Esophagus squamous epithelium (tissue), 5 donors: ENCODE measurements around the gene CYSLTR2. TPM values are rescaled to one million over a fixed set of nuclear protein-coding genes. Genes with fewer than 3 reads are reported as not detected.
A peak's percentile ranks its signal among the peaks of the same experiment; 100 is the strongest.

Source experiments
- DNase-seq: peaks from one replicate; lab custom pipeline; 2025; lab: John Stamatoyannopoulos, UW
- H3K27ac ChIP-seq, 4 donors: fragments of 200-600 bp; sonication (generic); one replicate each; pipeline ENCODE4 v1.5.1; 2016 to 2019; ENCODE audit warnings: mild to moderate bottlenecking in 1 of 4
- H3K27me3 ChIP-seq, 4 donors: fragments of 200-600 bp; sonication (generic); 1 replicate in 3 of 4; 2 replicates in 1 of 4; pipeline versions ENCODE4 v1.5.1 to v1.6.0; 2017 to 2021; ENCODE audit warnings: antibody characterized with exemption in 1 of 4
- H3K36me3 ChIP-seq, 3 donors: fragments of 200-600 bp; sonication (generic); one replicate each; pipeline ENCODE4 v1.5.1; 2016 to 2019
- H3K4me1 ChIP-seq, 3 donors: fragments of 200-600 bp; sonication (generic); one replicate each; pipeline ENCODE4 v1.5.1; 2017 to 2019
- H3K4me3 ChIP-seq, 4 donors: fragments of 200-600 bp; sonication (generic); 1 replicate in 3 of 4; 2 replicates in 1 of 4; pipeline ENCODE4 v1.5.1; 2016 to 2019; ENCODE audit warnings: mild to moderate bottlenecking in 2 of 4, moderate library complexity in 1 of 4
- H3K9me3 ChIP-seq, 3 donors: fragments of 200-600 bp; sonication (generic); one replicate each; pipeline ENCODE4 v1.5.1; 2016 to 2019
- POLR2A ChIP-seq, 4 donors: fragments of 450-650 bp; IDR thresholded peaks; one replicate each; pipeline ENCODE4 v1.6.1; 2017; ENCODE audit warnings: antibody characterized with exemption in 4 of 4, mild to moderate bottlenecking in 4 of 4, moderate library complexity in 3 of 4
- WGBS, 2 donors: methylation state at CpG; one replicate each; pipeline ENCODE4 v1.1.5; 2018; 5-methylcytosine and 5-hydroxymethylcytosine counted together
- intact Hi-C: fragments of 100-400 bp; cut with DNase I; formaldehyde crosslinking; loops from one replicate; pipeline ENCODE4 v1.15.0; 2022
- total RNA-seq, 4 donors: library from RNA; depleted of rRNA; stranded (reverse); fragments of >200 nt; gene quantifications; one replicate each; pipeline ENCODE4 v1.1.0, GENCODE V29; 2016
- TF ChIP-seq, protein P1 (sequence below), 6 experiments: fragments of 450-650 bp in 4 of 6; fragments of 200-600 bp in 2 of 6; sonication (generic) in 2 of 6; IDR thresholded peaks; one replicate each; pipeline ENCODE4 v1.5.1; 2016 to 2019; ENCODE audit warnings: antibody characterized with exemption in 6 of 6, mild to moderate bottlenecking in 4 of 6, moderate library complexity in 4 of 6
- donor health status: DM: yes; HTN: yes; CAD: no.

Gene CYSLTR2
- total RNA-seq, 4 donors from 2014 or later, result 0.04 to 0.94 (median 0.21) TPM

DNA sequence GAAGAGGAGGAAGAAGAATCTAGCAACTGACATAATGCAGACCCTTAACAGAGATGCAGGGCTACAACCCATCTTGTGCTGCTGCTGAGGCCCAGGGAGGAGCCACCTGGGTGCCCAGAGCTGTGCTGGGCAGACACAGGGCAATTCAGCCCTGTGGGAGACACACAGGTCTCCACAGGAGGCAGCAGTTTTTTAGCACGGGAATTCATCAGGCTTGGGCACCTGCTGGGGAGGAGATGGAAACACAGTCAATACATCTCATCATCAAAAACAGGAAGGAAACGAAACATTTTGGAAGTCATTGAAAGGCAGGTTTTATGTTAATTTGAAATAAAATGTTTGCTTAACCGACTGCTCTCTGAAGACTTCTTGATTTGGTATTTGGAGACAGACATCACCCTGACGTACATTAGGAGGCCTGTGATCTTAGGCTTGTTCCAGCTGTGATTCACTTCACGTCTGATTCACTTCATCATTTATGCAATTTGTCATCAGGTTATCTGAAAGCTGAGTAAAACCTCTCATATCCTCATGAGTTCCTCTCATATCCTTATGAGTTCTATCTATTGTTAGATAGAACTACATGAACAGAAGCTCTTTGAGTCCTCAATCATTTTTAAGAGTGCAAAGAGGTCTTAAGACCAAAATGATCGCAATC is 77.4 kb downstream of the CYSLTR2 start:
- intact Hi-C loops, result no loop called here
- WGBS, 2 donors, result 26 to 36% methylated on average over 6 of the region's 6 CpGs
- H3K36me3 ChIP-seq, result no peaks in the 10 kb centered on the region
- no peaks in the 10 kb centered on the region for H3K9me3 ChIP-seq
- TF ChIP-seq POLR2A (IDR thresholded peaks at IDR 0.05), result no peak
- TF ChIP-seq, protein P1, sequence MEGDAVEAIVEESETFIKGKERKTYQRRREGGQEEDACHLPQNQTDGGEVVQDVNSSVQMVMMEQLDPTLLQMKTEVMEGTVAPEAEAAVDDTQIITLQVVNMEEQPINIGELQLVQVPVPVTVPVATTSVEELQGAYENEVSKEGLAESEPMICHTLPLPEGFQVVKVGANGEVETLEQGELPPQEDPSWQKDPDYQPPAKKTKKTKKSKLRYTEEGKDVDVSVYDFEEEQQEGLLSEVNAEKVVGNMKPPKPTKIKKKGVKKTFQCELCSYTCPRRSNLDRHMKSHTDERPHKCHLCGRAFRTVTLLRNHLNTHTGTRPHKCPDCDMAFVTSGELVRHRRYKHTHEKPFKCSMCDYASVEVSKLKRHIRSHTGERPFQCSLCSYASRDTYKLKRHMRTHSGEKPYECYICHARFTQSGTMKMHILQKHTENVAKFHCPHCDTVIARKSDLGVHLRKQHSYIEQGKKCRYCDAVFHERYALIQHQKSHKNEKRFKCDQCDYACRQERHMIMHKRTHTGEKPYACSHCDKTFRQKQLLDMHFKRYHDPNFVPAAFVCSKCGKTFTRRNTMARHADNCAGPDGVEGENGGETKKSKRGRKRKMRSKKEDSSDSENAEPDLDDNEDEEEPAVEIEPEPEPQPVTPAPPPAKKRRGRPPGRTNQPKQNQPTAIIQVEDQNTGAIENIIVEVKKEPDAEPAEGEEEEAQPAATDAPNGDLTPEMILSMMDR (IDR thresholded peaks at IDR 0.05), result peak in 1 of 6 experiments; percentile 17
- H3K4me3 ChIP-seq, result no peak overlapping the region
- no peak overlapping the region for H3K27ac ChIP-seq
- H3K27me3 ChIP-seq, result peaks cover 0 to 8% (median 0%) of the 10 kb centered on the region in 4 donors
- peaks cover 0 to 13% (median 3%) of the 10 kb centered on the region in 3 donors for H3K4me1 ChIP-seq
- DNase-seq, result no peak

- H3K9me3 ChIP-seq, result no peaks in the 10 kb centered on the region
- no peak for TF ChIP-seq POLR2A (IDR thresholded peaks at IDR 0.05)
- TF ChIP-seq, protein P1 (IDR thresholded peaks at IDR 0.05), result peak; percentile 36 to 73 (median 59)
- H3K27me3 ChIP-seq, result peaks cover 0 to 8% (median 0%) of the 10 kb centered on the region in 4 donors
- H3K36me3 ChIP-seq, result no peaks in the 10 kb centered on the region
- no peak for DNase-seq
- peaks cover 0 to 10% (median 3%) of the 10 kb centered on the region in 3 donors for H3K4me1 ChIP-seq
- no peak overlapping the region for H3K27ac ChIP-seq
- intact Hi-C loops, result no loop called here
- 41 to 44% methylated on average over 11 to 16 of the region's 16 CpGs for WGBS, 2 donors
- peak overlapping the region in 1 of 4 donors; percentile 52 for H3K4me3 ChIP-seq
These were observed 78.3 kb downstream of the CYSLTR2 start for GRCh38 chr13:48731957-48732569.

- intact Hi-C loops, result no loop called here
- 90 to 96% methylated on average over 4 to 5 of the region's 5 CpGs for WGBS, 2 donors
- Histone ChIP-seq H3K4me3 (no peak overlapping the region), H3K27me3 (peaks cover 0 to 8% (median 0%) of the 10 kb centered on the region in 4 donors), H3K9me3 (no peaks in the 10 kb centered on the region), H3K36me3 (no peaks in the 10 kb centered on the region), H3K4me1 (peaks cover 0 to 10% (median 3%) of the 10 kb centered on the region in 3 donors), H3K27ac (no peak overlapping the region)
- no peak for DNase-seq
- TF ChIP-seq POLR2A (IDR thresholded peaks at IDR 0.05), result no peak
- TF ChIP-seq, protein P1 (IDR thresholded peaks at IDR 0.05), result no peak
These were observed 80.1 kb downstream of the CYSLTR2 start for GRCh38 chr13:48733739-48734335.

GRCh38 chr13:48735571-48735970 is 81.8 kb downstream of the CYSLTR2 start:
- H3K36me3 ChIP-seq, result no peaks in the 10 kb centered on the region
- no peak for DNase-seq
- no peak overlapping the region for H3K4me3 ChIP-seq
- H3K27ac ChIP-seq, result no peak overlapping the region
- H3K27me3 ChIP-seq, result peaks cover 0 to 8% (median 0%) of the 10 kb centered on the region in 4 donors
- no peak for TF ChIP-seq POLR2A (IDR thresholded peaks at IDR 0.05)
- TF ChIP-seq, protein P1 (IDR thresholded peaks at IDR 0.05), result no peak
- H3K9me3 ChIP-seq, result no peaks in the 10 kb centered on the region
- H3K4me1 ChIP-seq, result peaks cover 0 to 10% (median 3%) of the 10 kb centered on the region in 3 donors
- intact Hi-C loops, result no loop called here
- 53 to 55% methylated on average over 3 of the region's 3 CpGs for WGBS, 2 donors

DNA sequence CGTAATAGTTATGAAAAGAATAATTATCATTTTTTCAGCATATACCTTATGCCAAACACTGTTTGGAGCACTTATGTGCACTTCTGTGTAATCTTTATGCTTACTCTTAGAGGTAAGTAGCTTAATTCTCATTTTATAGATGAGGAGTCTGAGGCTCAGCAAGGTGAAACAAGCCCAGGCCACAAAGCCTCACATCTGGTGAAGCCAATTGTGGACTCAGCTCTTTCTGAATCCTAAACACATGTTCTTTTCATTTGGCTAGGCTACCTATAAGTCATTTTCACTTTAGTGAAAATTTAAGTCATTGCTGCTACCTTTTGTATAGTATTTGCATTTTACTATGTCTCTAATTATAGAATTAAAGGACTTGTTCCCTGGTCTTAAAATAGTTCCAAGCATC is 84.0 kb downstream of the CYSLTR2 start:
- TF ChIP-seq POLR2A (IDR thresholded peaks at IDR 0.05), result no peak
- TF ChIP-seq, protein P1 (IDR thresholded peaks at IDR 0.05), result no peak
- peaks cover 0 to 4% (median 0%) of the 10 kb centered on the region in 3 donors for H3K4me1 ChIP-seq
- 83 to 89% methylated on average over 1 of the region's 1 CpG for WGBS, 2 donors
- H3K27me3 ChIP-seq, result peaks cover 0 to 8% (median 0%) of the 10 kb centered on the region in 4 donors
- no peaks in the 10 kb centered on the region for H3K36me3 ChIP-seq
- no peak overlapping the region for H3K4me3 ChIP-seq
- intact Hi-C loops, result no loop called here
- no peak for DNase-seq
- H3K9me3 ChIP-seq, result no peaks in the 10 kb centered on the region
- H3K27ac ChIP-seq, result no peak overlapping the region
